GM18873 (cell line): ENCODE results near the gene TJAP1.
"Not testable (repeated sequence)": the region's sequence is repeated elsewhere in the genome, so short reads cannot be mapped to it uniquely, and the experiment has no call there.

ENCODE experiments used
- ATAC-seq: cut with Tn5 transposase; IDR thresholded peaks from one replicate; pipeline ENCODE4 v1.9.1; 2021; ENCODE audit warnings: mild to moderate bottlenecking, moderate library complexity, moderate number of reproducible peaks; ENCODE audit not compliant: unreplicated experiment, low FRiP score

TJAP1 gene

GRCh38 chr6:43451939-43452338, 25.4 kb upstream of the TJAP1 start:
- ATAC-seq = no peak

- ATAC-seq = no peak
Observed at GRCh38 chr6:43452896-43453295, 24.5 kb upstream of the TJAP1 start.

- no peak for ATAC-seq
Observed at GRCh38 chr6:43453831-43454230, 23.5 kb upstream of the TJAP1 start.

GRCh38 chr6:43454290-43454695, 23.1 kb upstream of the TJAP1 start:
- no peak for ATAC-seq

- no peak for ATAC-seq
Observed at GRCh38 chr6:43454696-43455530, 22.5 kb upstream of the TJAP1 start.

GRCh38 chr6:43455531-43456428, 21.6 kb upstream of the TJAP1 start, which contains the start of gene DLK2:
Gene DLK2, minus strand, starts transcription at chr6:43455548. Its CDS starts 723 bp downstream, at chr6:43454825.
- no peak for ATAC-seq

- no peak for ATAC-seq
Observed at GRCh38 chr6:43457643-43458042, 19.7 kb upstream of the TJAP1 start.

- not testable (repeated sequence) for ATAC-seq
Observed at GRCh38 chr6:43458154-43458553, 19.2 kb upstream of the TJAP1 start.

- ATAC-seq = no peak
Observed at GRCh38 chr6:43459535-43459934, 17.8 kb upstream of the TJAP1 start.

GRCh38 chr6:43460032-43460431, 17.3 kb upstream of the TJAP1 start:
- ATAC-seq = no peak

GRCh38 chr6:43461936-43462335, 15.4 kb upstream of the TJAP1 start:
- no peak for ATAC-seq

- ATAC-seq = no peak
Observed at GRCh38 chr6:43464337-43464736, 13.0 kb upstream of the TJAP1 start.

- ATAC-seq = no peak
Observed at GRCh38 chr6:43465948-43466347, 11.4 kb upstream of the TJAP1 start.

GRCh38 chr6:43467265-43467664, 10.1 kb upstream of the TJAP1 start:
- not testable (repeated sequence) for ATAC-seq

GRCh38 chr6:43467752-43468151, 9.6 kb upstream of the TJAP1 start:
- no peak for ATAC-seq

- ATAC-seq = no peak
Observed at GRCh38 chr6:43468240-43468639, 9.1 kb upstream of the TJAP1 start.

GRCh38 chr6:43468748-43469681, 8.4 kb upstream of the TJAP1 start:
- ATAC-seq = no peak

GRCh38 chr6:43469947-43470346, 7.4 kb upstream of the TJAP1 start:
- ATAC-seq = no peak

GRCh38 chr6:43471399-43471798, 6.0 kb upstream of the TJAP1 start:
- no peak for ATAC-seq

- ATAC-seq = no peak
Observed at GRCh38 chr6:43472515-43472914, 4.9 kb upstream of the TJAP1 start.
